ENCODE results near the gene RHCG.

RHCG gene

DNA sequence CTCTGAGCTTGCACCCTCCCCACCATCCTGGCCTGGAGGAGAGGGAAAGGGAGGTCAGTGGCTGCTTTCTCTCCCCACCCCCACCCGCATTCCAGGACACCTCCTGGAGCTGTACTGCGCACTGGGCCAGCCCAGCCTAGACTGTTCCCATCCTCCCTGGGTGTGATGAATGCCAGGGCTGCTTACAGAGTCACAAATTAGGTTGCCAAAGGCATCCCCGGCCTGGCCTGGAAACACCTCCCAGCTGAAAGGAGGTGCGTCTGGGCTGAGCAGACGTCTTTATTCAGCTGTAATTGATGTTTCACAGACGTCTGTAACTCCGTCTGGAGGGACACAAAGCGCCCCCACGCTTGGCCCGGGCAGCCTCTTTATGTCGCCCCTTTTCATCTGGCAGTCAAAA, 47.6 kb downstream of the RHCG start:
- Histone ChIP-seq H3K4me3 (ENCODE audit: low read depth, low read length) (no peak overlapping the region), H3K4me1 (ENCODE audit: control insufficient read depth, insufficient read depth, low read length) (peaks cover 13% of the 10 kb centered on the region), H3K27me3 (ENCODE audit: control insufficient read depth, insufficient read depth, low read length) (peaks cover 69% of the 10 kb centered on the region), H3K9ac (ENCODE audit: low read depth, low read length) (no peak overlapping the region), H3K36me3 (ENCODE audit: control insufficient read depth, insufficient read depth, low read length) (no peaks in the 10 kb centered on the region), H3K9me3 (ENCODE audit: control insufficient read depth, insufficient read depth, low read length) (no peaks in the 10 kb centered on the region)

DNA sequence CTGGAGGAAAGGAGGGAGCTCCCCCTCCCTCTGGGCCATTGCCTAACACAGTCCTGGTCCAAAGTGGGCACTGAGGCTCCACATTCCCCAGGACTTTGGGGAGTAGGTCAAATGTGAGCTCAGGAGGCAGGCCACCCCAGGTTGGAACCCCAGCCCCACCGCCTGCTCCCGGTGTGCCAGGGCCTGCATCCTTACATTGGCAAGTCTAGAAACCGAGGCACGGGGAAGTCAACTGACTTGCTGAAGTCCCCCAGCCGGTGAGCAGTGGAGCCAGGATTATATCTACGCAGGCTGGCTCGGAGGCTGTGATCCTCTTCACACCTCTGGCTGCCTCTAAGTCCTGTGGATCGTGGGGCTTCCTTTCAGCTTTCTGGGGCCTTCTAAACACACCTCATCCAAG, 48.7 kb downstream of the RHCG start:
- Histone ChIP-seq H3K36me3 (ENCODE audit: control insufficient read depth, insufficient read depth, low read length) (no peaks in the 10 kb centered on the region), H3K27me3 (ENCODE audit: control insufficient read depth, insufficient read depth, low read length) (peaks cover 72% of the 10 kb centered on the region), H3K9me3 (ENCODE audit: control insufficient read depth, insufficient read depth, low read length) (no peaks in the 10 kb centered on the region), H3K4me3 (ENCODE audit: low read depth, low read length) (no peak overlapping the region), H3K4me1 (ENCODE audit: control insufficient read depth, insufficient read depth, low read length) (peaks cover 17% of the 10 kb centered on the region), H3K9ac (ENCODE audit: low read depth, low read length) (no peak overlapping the region)

DNA sequence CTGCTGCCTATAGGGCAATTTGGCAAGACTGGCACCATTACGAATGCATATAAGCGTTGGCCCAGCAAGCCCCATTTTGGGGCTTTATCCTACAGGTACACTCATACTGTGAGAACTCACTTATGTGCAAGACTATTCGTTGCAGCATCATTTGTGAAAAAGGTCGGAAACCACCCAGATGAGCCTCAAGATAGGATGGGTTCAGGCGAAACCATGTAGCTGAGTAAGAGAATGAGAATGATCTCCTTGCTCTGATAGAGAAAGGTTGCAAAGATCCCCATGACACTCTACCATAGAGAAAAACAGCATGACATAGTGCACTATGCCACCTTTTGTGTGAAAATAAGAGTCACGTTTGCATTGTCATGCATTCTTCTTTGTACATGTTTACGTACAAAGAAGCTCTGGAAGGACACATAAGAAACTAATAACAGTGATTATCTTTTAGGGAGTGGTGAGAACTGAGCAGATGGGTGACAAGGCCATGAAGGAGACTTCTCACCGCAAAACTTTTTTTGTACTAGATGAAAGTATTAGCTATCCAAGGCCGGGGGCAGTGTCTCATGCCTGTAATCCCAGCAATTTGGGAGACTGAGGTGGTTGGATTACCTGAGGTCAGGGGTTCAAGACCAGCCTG, 50.0 kb downstream of the RHCG start:
- H3K36me3 ChIP-seq (ENCODE audit: control insufficient read depth, insufficient read depth, low read length) = no peaks in the 10 kb centered on the region
- H3K4me1 ChIP-seq (ENCODE audit: control insufficient read depth, insufficient read depth, low read length) = peaks cover 17% of the 10 kb centered on the region
- no peak overlapping the region for H3K9ac ChIP-seq (ENCODE audit: low read depth, low read length)
- no peak overlapping the region for H3K4me3 ChIP-seq (ENCODE audit: low read depth, low read length)
- no peaks in the 10 kb centered on the region for H3K9me3 ChIP-seq (ENCODE audit: control insufficient read depth, insufficient read depth, low read length)
- H3K27me3 ChIP-seq (ENCODE audit: control insufficient read depth, insufficient read depth, low read length) = peaks cover 64% of the 10 kb centered on the region

DNA sequence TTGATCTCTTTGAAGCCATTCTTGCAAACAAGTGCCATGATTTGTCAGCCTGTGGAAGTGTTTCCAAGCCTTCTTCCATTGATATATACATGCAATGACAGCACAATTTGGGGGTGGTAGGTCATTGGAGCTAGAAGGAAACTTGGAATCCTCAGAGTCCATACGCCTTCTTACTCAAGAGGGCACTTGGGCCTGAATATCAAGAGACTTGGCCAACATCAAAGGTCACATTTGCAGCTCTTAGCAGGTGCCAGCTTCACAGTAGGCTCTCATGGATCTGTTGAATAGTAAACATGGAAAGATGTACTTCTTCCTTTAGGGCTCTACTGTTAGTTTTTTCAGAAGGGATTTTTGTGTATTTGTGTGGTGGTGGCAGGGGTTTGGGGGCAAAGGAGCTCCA, 50.9 kb downstream of the RHCG start:
- peaks cover 17% of the 10 kb centered on the region for H3K4me1 ChIP-seq (ENCODE audit: control insufficient read depth, insufficient read depth, low read length)
- peaks cover 59% of the 10 kb centered on the region for H3K27me3 ChIP-seq (ENCODE audit: control insufficient read depth, insufficient read depth, low read length)

DNA sequence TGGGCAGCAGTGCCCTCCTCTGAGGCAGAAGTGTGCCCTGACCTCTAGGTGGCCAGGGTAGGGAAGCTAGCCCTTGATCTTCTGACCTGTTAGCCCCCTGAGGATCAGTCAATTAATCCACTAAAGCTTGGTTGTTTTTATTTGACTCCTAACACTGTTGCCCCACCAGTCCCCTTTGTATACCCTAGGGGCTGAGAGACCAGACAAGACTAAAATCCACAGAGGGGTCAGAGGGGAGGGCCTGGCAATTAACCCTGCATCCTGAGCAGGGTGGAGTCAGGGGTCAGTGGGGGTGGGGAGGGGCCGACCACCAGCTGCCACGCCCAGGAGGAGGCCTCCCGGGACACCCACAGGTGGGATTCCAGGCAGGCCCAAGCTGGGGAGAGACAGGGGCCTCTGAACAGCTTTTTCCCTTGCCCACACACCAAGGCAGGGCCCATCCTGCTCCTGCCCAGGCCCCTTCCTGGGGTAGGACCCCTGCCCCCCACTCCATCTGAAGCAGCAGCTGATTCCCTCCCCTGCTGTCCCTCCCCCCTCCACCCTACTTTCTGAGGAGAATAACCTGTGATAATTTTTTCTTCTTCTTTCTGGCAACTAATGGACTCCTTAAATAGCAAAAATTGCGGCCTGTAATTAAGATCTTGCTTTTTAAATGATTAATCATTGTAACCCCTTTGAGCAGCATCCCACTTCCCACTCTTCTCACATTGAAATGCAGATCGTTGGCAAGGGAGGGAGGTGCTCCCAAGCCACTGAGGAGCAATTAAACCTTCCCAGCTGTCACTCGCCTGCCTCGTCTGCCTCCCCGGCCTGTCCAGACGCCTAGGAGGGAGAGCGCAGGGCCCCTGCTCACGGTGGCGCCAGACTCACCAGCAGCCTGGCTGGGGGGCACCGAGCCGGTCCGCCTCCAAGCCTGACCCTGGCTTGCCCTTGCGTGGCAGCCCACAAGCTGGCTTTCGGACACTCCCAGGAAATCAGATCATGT, 51.9 kb downstream of the RHCG start:
- Histone ChIP-seq H3K9me3 (ENCODE audit: control insufficient read depth, insufficient read depth, low read length) (no peaks in the 10 kb centered on the region), H3K9ac (ENCODE audit: low read depth, low read length) (no peak overlapping the region), H3K36me3 (ENCODE audit: control insufficient read depth, insufficient read depth, low read length) (no peaks in the 10 kb centered on the region), H3K4me3 (ENCODE audit: low read depth, low read length) (no peak overlapping the region), H3K4me1 (ENCODE audit: control insufficient read depth, insufficient read depth, low read length) (peaks cover 15% of the 10 kb centered on the region), H3K27me3 (ENCODE audit: control insufficient read depth, insufficient read depth, low read length) (peaks cover 52% of the 10 kb centered on the region)

More for the DNA sequence above, 50.9 kb downstream of the RHCG start:
- Histone ChIP-seq H3K9ac (ENCODE audit: low read depth, low read length) (no peak overlapping the region), H3K36me3 (ENCODE audit: control insufficient read depth, insufficient read depth, low read length) (no peaks in the 10 kb centered on the region), H3K4me3 (ENCODE audit: low read depth, low read length) (no peak overlapping the region), H3K9me3 (ENCODE audit: control insufficient read depth, insufficient read depth, low read length) (no peaks in the 10 kb centered on the region)

DNA sequence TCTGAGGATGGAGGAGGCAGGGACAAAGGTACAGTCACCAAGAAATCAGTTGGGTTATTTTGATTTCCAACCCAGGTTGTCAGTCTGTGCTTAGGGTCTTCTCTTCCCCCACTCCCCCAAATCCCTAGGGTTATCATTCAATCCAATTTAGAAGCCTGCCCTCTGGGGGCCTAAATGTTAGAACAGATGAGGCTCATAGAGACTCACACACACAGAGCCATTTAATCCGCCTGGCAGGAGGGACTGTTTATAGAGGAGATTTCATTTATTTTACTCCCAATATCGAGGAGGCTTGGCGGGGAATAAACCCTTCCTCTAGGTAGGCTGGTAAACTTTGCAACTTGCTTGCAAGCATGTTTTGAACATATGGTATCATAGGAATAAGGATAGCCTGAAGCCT, 52.8 kb downstream of the RHCG start:
- H3K9me3 ChIP-seq (ENCODE audit: control insufficient read depth, insufficient read depth, low read length) = no peaks in the 10 kb centered on the region
- no peaks in the 10 kb centered on the region for H3K36me3 ChIP-seq (ENCODE audit: control insufficient read depth, insufficient read depth, low read length)
- peaks cover 48% of the 10 kb centered on the region for H3K27me3 ChIP-seq (ENCODE audit: control insufficient read depth, insufficient read depth, low read length)
- H3K4me1 ChIP-seq (ENCODE audit: control insufficient read depth, insufficient read depth, low read length) = peaks cover 12% of the 10 kb centered on the region
- H3K9ac ChIP-seq (ENCODE audit: low read depth, low read length) = no peak overlapping the region
- H3K4me3 ChIP-seq (ENCODE audit: low read depth, low read length) = no peak overlapping the region

DNA sequence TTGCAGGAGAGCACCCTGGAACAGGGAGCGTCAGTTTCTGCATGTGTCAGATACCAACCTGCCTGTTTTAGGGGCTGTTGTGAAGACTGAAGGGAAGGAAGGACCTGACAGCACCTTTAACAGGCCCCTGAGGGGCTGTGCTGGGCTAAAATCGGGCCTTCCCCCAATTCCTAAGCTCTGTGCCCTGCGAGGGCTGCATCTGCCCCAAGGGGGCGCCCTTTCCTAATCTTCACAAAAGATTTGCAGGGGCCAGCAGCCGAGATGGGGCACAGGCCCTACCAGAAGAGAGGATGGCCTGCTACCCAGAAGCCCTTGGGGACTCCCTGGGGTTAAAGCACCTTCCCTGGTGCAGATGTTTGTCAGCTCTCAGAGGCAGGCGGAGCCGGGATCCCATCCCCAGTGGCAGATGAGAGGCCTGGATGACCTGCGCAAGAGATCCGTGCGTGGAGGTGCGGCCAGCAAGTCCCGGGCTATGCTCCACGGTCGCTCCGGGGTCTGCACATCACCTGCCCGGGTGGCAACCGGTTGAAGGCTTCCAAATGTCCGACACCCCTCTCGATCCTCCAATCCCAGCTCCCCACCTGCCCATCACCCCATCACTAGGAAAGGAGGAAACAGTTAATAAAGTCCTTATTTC, 53.6 kb downstream of the RHCG start:
- Histone ChIP-seq H3K9me3 (ENCODE audit: control insufficient read depth, insufficient read depth, low read length) (no peaks in the 10 kb centered on the region), H3K36me3 (ENCODE audit: control insufficient read depth, insufficient read depth, low read length) (no peaks in the 10 kb centered on the region), H3K4me1 (ENCODE audit: control insufficient read depth, insufficient read depth, low read length) (peaks cover 8% of the 10 kb centered on the region), H3K27me3 (ENCODE audit: control insufficient read depth, insufficient read depth, low read length) (peaks cover 42% of the 10 kb centered on the region), H3K4me3 (ENCODE audit: low read depth, low read length) (no peak overlapping the region), H3K9ac (ENCODE audit: low read depth, low read length) (no peak overlapping the region)

DNA sequence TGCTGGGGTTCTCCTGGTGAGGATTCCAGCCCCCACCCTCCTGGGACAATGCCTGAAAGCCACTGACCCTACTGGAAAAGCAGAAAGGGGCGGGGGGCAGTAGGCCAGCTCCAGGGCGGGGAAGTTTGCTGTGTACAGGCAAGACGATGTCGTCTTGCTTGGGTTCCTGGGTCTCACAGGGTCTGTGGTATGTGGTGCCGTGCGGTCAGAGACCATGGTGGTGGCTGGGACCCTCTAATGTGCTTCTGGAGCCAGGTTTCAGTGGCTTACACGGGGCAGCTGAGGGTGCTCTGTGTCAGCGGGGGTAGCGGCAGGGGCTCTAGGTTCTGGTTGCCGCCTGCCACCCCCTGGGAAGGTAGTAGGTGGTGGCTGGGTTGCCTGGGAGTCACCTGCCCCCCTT, 54.2 kb downstream of the RHCG start:
- no peak overlapping the region for H3K9ac ChIP-seq (ENCODE audit: low read depth, low read length)
- no peaks in the 10 kb centered on the region for H3K36me3 ChIP-seq (ENCODE audit: control insufficient read depth, insufficient read depth, low read length)
- H3K9me3 ChIP-seq (ENCODE audit: control insufficient read depth, insufficient read depth, low read length) = no peaks in the 10 kb centered on the region
- peaks cover 8% of the 10 kb centered on the region for H3K4me1 ChIP-seq (ENCODE audit: control insufficient read depth, insufficient read depth, low read length)
- H3K27me3 ChIP-seq (ENCODE audit: control insufficient read depth, insufficient read depth, low read length) = peaks cover 41% of the 10 kb centered on the region
- H3K4me3 ChIP-seq (ENCODE audit: low read depth, low read length) = no peak overlapping the region

DNA sequence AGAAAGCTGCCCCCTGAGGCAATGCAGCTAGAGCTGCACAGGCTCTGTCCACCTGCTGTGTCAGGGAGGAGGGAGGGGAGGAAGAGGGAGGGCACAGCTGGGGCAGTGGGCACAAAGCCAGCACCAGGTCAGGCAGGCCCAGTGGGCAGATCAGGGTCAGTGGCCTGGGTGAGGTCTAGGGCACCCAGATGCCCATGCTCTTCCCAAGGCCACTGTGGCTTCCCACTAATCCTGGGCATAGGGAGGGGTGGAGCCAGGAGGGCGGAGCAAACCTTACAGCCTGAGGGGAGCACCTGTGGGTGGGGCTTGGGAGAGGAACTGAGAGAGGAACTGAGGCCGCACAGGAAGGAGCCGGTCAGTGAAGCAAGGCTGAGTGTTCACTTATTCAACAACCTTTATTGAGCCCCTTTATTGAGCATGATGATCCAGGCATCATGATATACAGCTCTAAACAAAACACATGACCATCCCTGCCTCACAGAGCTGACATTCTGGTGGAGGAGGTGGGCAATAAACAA, 55.0 kb downstream of the RHCG start:
- peaks cover 8% of the 10 kb centered on the region for H3K4me1 ChIP-seq (ENCODE audit: control insufficient read depth, insufficient read depth, low read length)
- no peaks in the 10 kb centered on the region for H3K9me3 ChIP-seq (ENCODE audit: control insufficient read depth, insufficient read depth, low read length)
- peaks cover 43% of the 10 kb centered on the region for H3K27me3 ChIP-seq (ENCODE audit: control insufficient read depth, insufficient read depth, low read length)
- no peaks in the 10 kb centered on the region for H3K36me3 ChIP-seq (ENCODE audit: control insufficient read depth, insufficient read depth, low read length)
- H3K9ac ChIP-seq (ENCODE audit: low read depth, low read length) = no peak overlapping the region
- no peak overlapping the region for H3K4me3 ChIP-seq (ENCODE audit: low read depth, low read length)

DNA sequence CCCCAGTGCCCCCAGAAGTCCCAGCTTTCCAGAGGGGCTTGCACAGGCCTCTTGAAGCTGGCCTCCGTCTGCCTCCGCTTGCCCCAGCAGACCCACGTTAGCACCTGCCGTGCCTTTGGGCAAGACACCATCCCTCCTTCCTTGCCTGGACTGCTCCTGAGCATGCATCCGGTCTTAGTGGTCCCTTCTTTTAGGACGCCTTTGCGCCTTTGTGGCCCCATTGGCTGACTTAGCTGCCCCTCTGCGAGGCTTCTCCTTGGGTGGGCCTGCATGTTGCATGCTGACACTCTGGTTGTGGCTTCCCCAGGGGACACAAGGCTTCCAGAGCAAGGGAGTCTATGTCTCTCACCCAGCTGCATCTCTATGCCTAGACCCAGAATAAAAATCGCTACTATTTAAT, 56.6 kb downstream of the RHCG start:
- no peaks in the 10 kb centered on the region for H3K36me3 ChIP-seq (ENCODE audit: control insufficient read depth, insufficient read depth, low read length)
- H3K9ac ChIP-seq (ENCODE audit: low read depth, low read length) = no peak overlapping the region
- H3K27me3 ChIP-seq (ENCODE audit: control insufficient read depth, insufficient read depth, low read length) = peaks cover 33% of the 10 kb centered on the region
- no peak overlapping the region for H3K4me3 ChIP-seq (ENCODE audit: low read depth, low read length)
- H3K4me1 ChIP-seq (ENCODE audit: control insufficient read depth, insufficient read depth, low read length) = peaks cover 7% of the 10 kb centered on the region
- H3K9me3 ChIP-seq (ENCODE audit: control insufficient read depth, insufficient read depth, low read length) = no peaks in the 10 kb centered on the region

DNA sequence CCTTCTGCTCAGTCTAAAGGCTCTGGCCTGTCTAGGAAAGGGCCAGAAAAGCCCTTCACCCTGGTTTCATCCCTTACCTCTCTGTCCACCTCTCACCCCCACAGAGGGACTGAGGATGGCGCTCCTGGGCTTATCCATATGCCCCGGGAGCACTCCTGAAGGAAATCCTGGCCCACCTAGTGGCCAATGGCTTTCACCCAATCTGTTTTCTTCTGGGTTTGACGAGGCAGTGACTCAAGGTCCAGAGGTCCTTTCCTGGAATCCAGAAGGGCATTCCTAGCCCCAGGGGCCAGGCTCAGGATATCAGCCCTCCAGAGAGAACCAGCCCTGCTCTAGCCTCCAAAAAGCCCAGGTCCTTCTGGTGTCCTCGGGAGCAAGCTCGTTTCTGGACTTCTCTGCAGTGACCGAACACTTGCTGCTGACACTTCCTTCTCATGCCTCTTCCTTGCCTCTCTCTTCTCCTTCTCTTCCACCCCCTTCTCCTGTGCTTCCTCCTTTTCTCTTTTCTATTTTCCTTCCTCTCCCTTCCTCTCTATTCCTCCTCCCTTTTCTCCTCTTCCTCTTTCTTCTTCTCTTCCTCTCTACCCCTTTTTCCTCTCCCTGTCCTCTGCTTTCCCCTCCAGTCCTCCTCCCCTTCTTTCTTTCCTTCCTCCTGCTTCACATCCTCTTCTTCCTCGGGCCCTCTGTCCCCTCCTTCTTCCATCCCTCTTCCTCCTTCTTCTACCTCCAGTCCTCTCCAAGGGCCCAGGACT, 59.6 kb downstream of the RHCG start:
- Histone ChIP-seq H3K36me3 (ENCODE audit: control insufficient read depth, insufficient read depth, low read length) (no peaks in the 10 kb centered on the region), H3K4me1 (ENCODE audit: control insufficient read depth, insufficient read depth, low read length) (peaks cover 3% of the 10 kb centered on the region), H3K27me3 (ENCODE audit: control insufficient read depth, insufficient read depth, low read length) (peaks cover 42% of the 10 kb centered on the region), H3K9me3 (ENCODE audit: control insufficient read depth, insufficient read depth, low read length) (no peaks in the 10 kb centered on the region), H3K4me3 (ENCODE audit: low read depth, low read length) (no peak overlapping the region), H3K9ac (ENCODE audit: low read depth, low read length) (no peak overlapping the region)
